SK-N-SH (cell line): ENCODE results near the gene HM13. TPM values are rescaled to one million over a fixed set of nuclear protein-coding genes. Genes with fewer than 3 reads are reported as not detected.
A peak's percentile ranks its signal among the peaks of the same experiment; 100 is the strongest.

Source experiments
- CTCF ChIA-PET: fragments of 300-600, 350-600 bp; formaldehyde crosslinking; extraction: SDS; loops from one replicate; lab custom pipeline; 2021; lab: Yijun Ruan, JAX
- POLR2A ChIA-PET: fragments of 350-600 bp; sonication (Branson Sonifier 250); formaldehyde crosslinking; extraction: SDS; loops from one replicate; lab custom pipeline; 2020; ENCODE audit warnings: antibody characterized with exemption, inconsistent platforms; lab: Yijun Ruan, JAX
- DNase-seq: peaks from one replicate; pipeline ENCODE4 v3.0.0; 2012
- H2AFZ ChIP-seq: fragments of 200-600 bp; sonication (generic); 2 replicates; pipeline ENCODE4 v1.8.1; 2016; ENCODE audit warnings: antibody characterized with exemption, mild to moderate bottlenecking, low read depth
- H3F3A ChIP-seq: fragments of 200-600 bp; sonication (generic); replicated peaks from 2 replicates; pipeline ENCODE3; 2016; ENCODE audit warnings: antibody characterized with exemption, mild to moderate bottlenecking; ENCODE audit not compliant: insufficient read depth
- H3K27ac ChIP-seq, 2 experiments: fragments of 200-500 bp in 1 of 2; fragments of 200-600 bp in 1 of 2; sonication (Bioruptor generic) in 1 of 2; sonication (generic), shearing (Covaris generic) in 1 of 2; 2 replicates each; pipeline versions ENCODE4 v1.5.1 to v1.6.1; 2014 to 2016; ENCODE audit warnings: low read depth in 2 of 2, inconsistent platforms in 1 of 2, low read length in 1 of 2, mild to moderate bottlenecking in 1 of 2, mixed read lengths in 1 of 2
- H3K27me3 ChIP-seq: fragments of 200-600 bp; sonication (generic), shearing (Covaris generic); 2 replicates; pipeline ENCODE4 v1.6.1; 2016; ENCODE audit warnings: mixed run types; ENCODE audit not compliant: insufficient read depth
- H3K36me3 ChIP-seq, 2 experiments: fragments of 200-500 bp in 1 of 2; fragments of 200-600 bp in 1 of 2; sonication (Bioruptor generic) in 1 of 2; sonication (generic) in 1 of 2; replicated peaks in 1 of 2; 2 replicates each; pipeline versions ENCODE3 to v1.5.1; 2014 to 2016; ENCODE audit warnings: low read length in 1 of 2, mild to moderate bottlenecking in 1 of 2; ENCODE audit not compliant: insufficient read depth in 2 of 2, control insufficient read depth in 1 of 2
- H3K4me1 ChIP-seq, 2 experiments: fragments of 200-500 bp in 1 of 2; fragments of 200-600 bp in 1 of 2; sonication (Bioruptor generic) in 1 of 2; sonication (generic), shearing (Covaris generic) in 1 of 2; 2 replicates each; pipeline versions ENCODE4 v1.5.1 to v1.6.1; 2014 to 2016; ENCODE audit warnings: low read depth in 1 of 2, low read length in 1 of 2, mixed run types in 1 of 2; ENCODE audit not compliant: insufficient read depth in 2 of 2, control insufficient read depth in 1 of 2
- H3K4me2 ChIP-seq: fragments of 200-600 bp; sonication (generic), shearing (Covaris generic); 2 replicates; pipeline ENCODE4 v1.6.1; 2017; ENCODE audit warnings: mixed run types
- H3K4me3 ChIP-seq, 2 experiments: fragments of 200-500 bp in 1 of 2; fragments of 200-600 bp in 1 of 2; sonication (Bioruptor generic) in 1 of 2; sonication (generic), shearing (Covaris generic) in 1 of 2; 2 replicates each; pipeline versions ENCODE4 v1.5.1 to v1.8.1; 2014 to 2016; ENCODE audit warnings: low read depth in 2 of 2, inconsistent platforms in 1 of 2, low read length in 1 of 2, mild to moderate bottlenecking in 1 of 2, mixed read lengths in 1 of 2, moderate library complexity in 1 of 2
- H3K79me2 ChIP-seq: fragments of 200-600 bp; sonication (generic); 2 replicates; pipeline ENCODE4 v1.8.1; 2017; ENCODE audit warnings: mild to moderate bottlenecking; ENCODE audit not compliant: insufficient read depth
- H3K9ac ChIP-seq: fragments of 200-600 bp; sonication (generic); 2 replicates; pipeline ENCODE4 v1.6.1; 2017; ENCODE audit warnings: mixed run types
- H3K9me2 ChIP-seq: fragments of 200-600 bp; sonication (generic); 2 replicates; pipeline ENCODE4 v1.6.1; 2017; ENCODE audit warnings: mixed run types
- H3K9me3 ChIP-seq: fragments of 200-600 bp; sonication (generic); 2 replicates; pipeline ENCODE4 v1.6.1; 2017; ENCODE audit warnings: mixed run types, mild to moderate bottlenecking, moderate library complexity
- H4K20me1 ChIP-seq: fragments of 200-600 bp; sonication (generic); 2 replicates; pipeline ENCODE4 v1.6.1; 2017; ENCODE audit warnings: mild to moderate bottlenecking, mixed run types; ENCODE audit not compliant: insufficient read depth
- FOSL2 ChIP-seq: IDR thresholded peaks from 2 replicates; pipeline ENCODE4 v1.4.0; 2012; ENCODE audit warnings: low read depth, mild to moderate bottlenecking, moderate library complexity, borderline replicate concordance
- JUND ChIP-seq: IDR thresholded peaks from 2 replicates; pipeline ENCODE4 v1.4.0; 2012
- MEF2A ChIP-seq: IDR thresholded peaks from 2 replicates; pipeline ENCODE4 v1.4.0; 2012; ENCODE audit warnings: low read depth, borderline replicate concordance
- MXI1 ChIP-seq: IDR thresholded peaks from 2 replicates; pipeline ENCODE4 v1.6.1; 2012; ENCODE audit warnings: mild to moderate bottlenecking, low read depth, low read length, improper control_type of control experiment
- NRF1 ChIP-seq: IDR thresholded peaks from 2 replicates; pipeline ENCODE4 v1.6.1; 2012; ENCODE audit warnings: low read depth, mild to moderate bottlenecking, low read length
- RCOR1 ChIP-seq: fragments of 150-350 bp; IDR thresholded peaks from 2 replicates; pipeline ENCODE4 v1.6.1; 2017; ENCODE audit warnings: antibody characterized with exemption, low read length
- REST ChIP-seq: IDR thresholded peaks from 2 replicates; pipeline ENCODE4 v1.6.1; 2012; ENCODE audit warnings: mild to moderate bottlenecking, low read depth, low read length, moderate library complexity
- RFX5 ChIP-seq: IDR thresholded peaks from 2 replicates; pipeline ENCODE4 v1.6.1; 2012; ENCODE audit warnings: mild to moderate bottlenecking, improper control_type of control experiment, low read length
- SMC3 ChIP-seq: IDR thresholded peaks from 2 replicates; pipeline ENCODE4 v1.6.1; 2012; ENCODE audit warnings: low read depth, low read length, improper control_type of control experiment
- WGBS: methylation state at CpG from one replicate; pipeline ENCODE4 v1.1.6; 2017; ENCODE audit warnings: low lambda C conversion rate; 5-methylcytosine and 5-hydroxymethylcytosine counted together
- polyA plus RNA-seq, 3 experiments: library from polyadenylated mRNA; depleted of rRNA; stranded (reverse); fragments of >200 nt; gene quantifications; 2 replicates each; pipeline ENCODE4 v1.2.3, GENCODE V29; 2012
- TF ChIP-seq, protein P1 (sequence below): fragments of 150-350 bp; IDR thresholded peaks from 2 replicates; pipeline ENCODE4 v1.6.1; 2017; ENCODE audit warnings: antibody characterized with exemption, low read length, low read depth, borderline replicate concordance
- TF ChIP-seq, protein P2 (sequence below): IDR thresholded peaks from 2 replicates; pipeline ENCODE4; 2012

HM13 gene
- polyA plus RNA-seq, 1 of the 3 experiments (the other 2 are of a cell fraction) = 160 TPM

- POLR2A ChIA-PET = interaction anchor here (0.7 to 3.1 kb wide), 7 partner anchors 8 to 27 kb away, joined by 3 to 51 read pairs (median 4); partner anchors contain the start of gene ID1
- DNase-seq = no peak
- peak overlapping the region; percentile 70; the same call in 1 of the 2 replicates for H2AFZ ChIP-seq
- no peak overlapping the region for H3K4me3 ChIP-seq
- no peak for TF ChIP-seq MXI1
- no peak for TF ChIP-seq MEF2A
- TF ChIP-seq SMC3 = no peak
- no peak for TF ChIP-seq RCOR1
- no peak for TF ChIP-seq RFX5
- TF ChIP-seq JUND = no peak
- TF ChIP-seq, protein P1, sequence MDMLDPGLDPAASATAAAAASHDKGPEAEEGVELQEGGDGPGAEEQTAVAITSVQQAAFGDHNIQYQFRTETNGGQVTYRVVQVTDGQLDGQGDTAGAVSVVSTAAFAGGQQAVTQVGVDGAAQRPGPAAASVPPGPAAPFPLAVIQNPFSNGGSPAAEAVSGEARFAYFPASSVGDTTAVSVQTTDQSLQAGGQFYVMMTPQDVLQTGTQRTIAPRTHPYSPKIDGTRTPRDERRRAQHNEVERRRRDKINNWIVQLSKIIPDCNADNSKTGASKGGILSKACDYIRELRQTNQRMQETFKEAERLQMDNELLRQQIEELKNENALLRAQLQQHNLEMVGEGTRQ = no peak
- TF ChIP-seq NRF1 = no peak
- TF ChIP-seq REST = no peak
- no peak for TF ChIP-seq FOSL2
- TF ChIP-seq, protein P2, sequence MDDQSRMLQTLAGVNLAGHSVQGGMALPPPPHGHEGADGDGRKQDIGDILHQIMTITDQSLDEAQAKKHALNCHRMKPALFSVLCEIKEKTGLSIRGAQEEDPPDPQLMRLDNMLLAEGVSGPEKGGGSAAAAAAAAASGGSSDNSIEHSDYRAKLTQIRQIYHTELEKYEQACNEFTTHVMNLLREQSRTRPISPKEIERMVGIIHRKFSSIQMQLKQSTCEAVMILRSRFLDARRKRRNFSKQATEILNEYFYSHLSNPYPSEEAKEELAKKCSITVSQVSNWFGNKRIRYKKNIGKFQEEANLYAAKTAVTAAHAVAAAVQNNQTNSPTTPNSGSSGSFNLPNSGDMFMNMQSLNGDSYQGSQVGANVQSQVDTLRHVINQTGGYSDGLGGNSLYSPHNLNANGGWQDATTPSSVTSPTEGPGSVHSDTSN = no peak
- TF ChIP-seq, all 33 proteins: peak for 0
- peak overlapping the region; percentile 86 to 91 for H3K27ac ChIP-seq
- CTCF ChIA-PET = interaction anchor here (1.2 to 33.9 kb wide), 4 partner anchors 11 to 30 kb away, joined by 3 to 1802 read pairs (median 28); no protein-coding TSS in a partner anchor
- peak overlapping the region; percentile 34; the same call in 1 of the 2 replicates for H3K9ac ChIP-seq
- H3F3A ChIP-seq = peaks cover 46% of the 10 kb centered on the region
- no peaks in the 10 kb centered on the region for H3K9me3 ChIP-seq
- H3K9me2 ChIP-seq = no peaks in the 10 kb centered on the region
- peaks cover 3% of the 10 kb centered on the region; the same call in 1 of the 2 replicates for H3K79me2 ChIP-seq
- WGBS = 71% methylated on average over 3 of the region's 3 CpGs
- H3K27me3 ChIP-seq = no peaks in the 10 kb centered on the region
- peaks cover 6 to 10% of the 10 kb centered on the region in 2 experiments; a peak in 1 of 4 replicates for H3K4me1 ChIP-seq
- H3K4me2 ChIP-seq = peak overlapping the region; percentile 26; the same call in 1 of the 2 replicates
- H3K36me3 ChIP-seq = no peaks in the 10 kb centered on the region
- no peaks in the 10 kb centered on the region for H4K20me1 ChIP-seq
Measured at GRCh38 chr20:31595380-31595653, 81.1 kb downstream of the HM13 start.
